ENCODE data around the gene FERMT2.

FERMT2 gene

DNA sequence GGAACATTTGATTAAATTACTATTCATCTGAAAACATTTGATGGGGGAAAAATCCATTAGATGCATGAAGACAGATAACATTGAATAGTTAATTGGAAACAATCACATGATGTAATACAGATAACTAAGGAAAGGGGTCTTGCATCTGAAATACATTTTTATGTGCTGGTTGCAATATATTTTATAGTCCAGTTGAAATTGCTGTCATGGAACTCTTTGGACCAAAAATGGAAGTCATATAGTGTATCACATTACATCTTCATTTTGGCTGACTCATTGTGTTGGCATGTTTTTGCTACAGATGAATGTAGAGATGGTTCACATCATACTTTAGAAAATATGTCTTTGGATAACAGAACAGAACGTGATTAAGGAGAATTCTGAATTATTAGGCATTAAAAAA is 116.4 kb downstream of the FERMT2 start:
- H3K36me3 ChIP-seq (ENCODE audit: insufficient read depth, low read length): no peaks in the 10 kb centered on the region
- H3K9ac ChIP-seq (ENCODE audit: insufficient read length): no peak overlapping the region
- H3K9me3 ChIP-seq (ENCODE audit: low read depth, low read length): no peaks in the 10 kb centered on the region; the same call in 1 of the 2 replicates
- DNase-seq (ENCODE audit: low read depth, low spot score): no peak
- H3K4me3 ChIP-seq: no peak overlapping the region
- TF ChIP-seq EZH2 (IDR thresholded peaks at IDR 0.05): no peak
- TF ChIP-seq POLR2AphosphoS5 (IDR thresholded peaks at IDR 0.05; ENCODE audit: borderline replicate concordance, low read depth, low read length): no peak
- TF ChIP-seq FOXP2 (optimal IDR thresholded peaks at IDR 0.05; ENCODE audit: control extremely low read depth, extremely low read length, insufficient read depth): no peak
- H3K27ac ChIP-seq: peak overlapping the region; percentile 57; the same call in 1 of the 2 replicates

- H3K9ac ChIP-seq (ENCODE audit: insufficient read length): no peak overlapping the region
- H3K27ac ChIP-seq: peak overlapping the region; percentile 57; the same call in 1 of the 2 replicates
- no peaks in the 10 kb centered on the region; the same call in 1 of the 2 replicates for H3K9me3 ChIP-seq (ENCODE audit: low read depth, low read length)
- no peak for DNase-seq (ENCODE audit: low read depth, low spot score)
- H3K36me3 ChIP-seq (ENCODE audit: insufficient read depth, low read length): no peaks in the 10 kb centered on the region
- no peak overlapping the region for H3K4me3 ChIP-seq
- TF ChIP-seq POLR2AphosphoS5 (IDR thresholded peaks at IDR 0.05; ENCODE audit: borderline replicate concordance, low read depth, low read length) (no peak), FOXP2 (optimal IDR thresholded peaks at IDR 0.05; ENCODE audit: control extremely low read depth, extremely low read length, insufficient read depth) (no peak), EZH2 (IDR thresholded peaks at IDR 0.05) (no peak)
Measured at GRCh38 chr14:52833891-52834290, 117.0 kb downstream of the FERMT2 start.

DNA sequence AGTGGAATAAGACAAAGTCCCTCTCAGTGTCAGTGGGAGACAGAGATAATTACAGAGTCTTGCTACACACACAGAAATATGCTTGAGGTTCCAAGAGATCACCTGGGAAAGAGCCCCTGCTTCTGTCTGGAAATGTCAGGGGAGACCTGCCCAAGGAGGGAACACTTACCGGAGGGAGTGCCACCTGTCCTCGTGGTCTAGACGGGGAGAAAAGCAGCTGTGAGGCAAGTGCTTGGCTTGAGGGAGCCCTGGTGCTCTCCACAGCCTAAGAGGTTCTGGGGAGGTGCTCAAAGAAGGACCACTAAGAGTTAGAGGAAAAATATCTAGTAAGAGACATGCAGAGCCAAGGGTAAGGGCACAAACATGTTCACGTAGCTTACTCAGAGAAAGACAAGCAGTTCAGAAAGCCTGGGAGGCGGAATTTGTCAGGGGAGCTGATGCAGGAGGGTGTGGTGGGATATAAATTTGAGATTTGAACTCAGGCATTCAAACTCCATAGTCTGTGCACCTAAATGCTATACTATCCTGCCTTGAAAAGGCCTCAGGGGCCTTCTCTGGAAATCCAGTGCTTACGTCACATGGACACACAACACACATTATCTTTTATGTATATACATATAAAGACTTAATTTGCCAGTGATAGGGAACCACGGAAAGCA is 121.2 kb downstream of the FERMT2 start:
- Histone ChIP-seq H3K9me3 (ENCODE audit: low read depth, low read length) (no peaks in the 10 kb centered on the region; the same call in 1 of the 2 replicates), H3K27ac (no peak overlapping the region), H3K9ac (ENCODE audit: insufficient read length) (no peak overlapping the region), H3K36me3 (ENCODE audit: insufficient read depth, low read length) (no peaks in the 10 kb centered on the region), H3K4me3 (no peak overlapping the region)
- DNase-seq (ENCODE audit: low read depth, low spot score): no peak
- no peak for TF ChIP-seq FOXP2 (optimal IDR thresholded peaks at IDR 0.05; ENCODE audit: control extremely low read depth, extremely low read length, insufficient read depth)
- TF ChIP-seq POLR2AphosphoS5 (IDR thresholded peaks at IDR 0.05; ENCODE audit: borderline replicate concordance, low read depth, low read length): no peak
- TF ChIP-seq EZH2 (IDR thresholded peaks at IDR 0.05): no peak

DNA sequence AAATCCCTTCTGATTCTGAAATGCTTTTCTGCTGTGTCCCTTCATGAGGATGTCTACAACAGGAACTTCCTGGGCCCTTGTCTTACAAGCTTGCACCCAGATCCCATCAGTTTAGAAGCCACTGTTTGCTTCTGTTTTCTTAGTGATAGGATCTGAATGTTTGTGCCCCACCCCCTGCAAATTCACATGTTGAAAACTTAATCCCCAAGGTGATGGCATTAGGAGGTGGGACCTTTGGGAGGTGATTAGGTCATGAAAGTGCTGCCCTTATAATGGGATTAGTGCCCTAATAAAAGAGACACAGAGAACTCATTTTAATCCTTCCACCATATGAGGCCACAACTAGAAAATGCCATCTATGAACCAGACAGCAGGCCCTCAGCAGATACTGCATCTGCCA is 123.4 kb downstream of the FERMT2 start:
- TF ChIP-seq FOXP2 (optimal IDR thresholded peaks at IDR 0.05; ENCODE audit: control extremely low read depth, extremely low read length, insufficient read depth): no peak
- TF ChIP-seq EZH2 (IDR thresholded peaks at IDR 0.05): no peak
- TF ChIP-seq POLR2AphosphoS5 (IDR thresholded peaks at IDR 0.05; ENCODE audit: borderline replicate concordance, low read depth, low read length): no peak
- Histone ChIP-seq H3K4me3 (no peak overlapping the region), H3K9ac (ENCODE audit: insufficient read length) (no peak overlapping the region), H3K9me3 (ENCODE audit: low read depth, low read length) (no peaks in the 10 kb centered on the region), H3K36me3 (ENCODE audit: insufficient read depth, low read length) (no peaks in the 10 kb centered on the region), H3K27ac (no peak overlapping the region)
- DNase-seq (ENCODE audit: low read depth, low spot score): no peak

- H3K36me3 ChIP-seq (ENCODE audit: insufficient read depth, low read length): no peaks in the 10 kb centered on the region
- H3K27ac ChIP-seq: no peak overlapping the region
- DNase-seq (ENCODE audit: low read depth, low spot score): no peak
- H3K9me3 ChIP-seq (ENCODE audit: low read depth, low read length): no peaks in the 10 kb centered on the region
- no peak overlapping the region for H3K4me3 ChIP-seq
- H3K9ac ChIP-seq (ENCODE audit: insufficient read length): no peak overlapping the region
- TF ChIP-seq POLR2AphosphoS5 (IDR thresholded peaks at IDR 0.05; ENCODE audit: borderline replicate concordance, low read depth, low read length) (no peak), FOXP2 (optimal IDR thresholded peaks at IDR 0.05; ENCODE audit: control extremely low read depth, extremely low read length, insufficient read depth) (no peak), EZH2 (IDR thresholded peaks at IDR 0.05) (no peak)
Measured at GRCh38 chr14:52825085-52825484, 125.8 kb downstream of the FERMT2 start.

DNA sequence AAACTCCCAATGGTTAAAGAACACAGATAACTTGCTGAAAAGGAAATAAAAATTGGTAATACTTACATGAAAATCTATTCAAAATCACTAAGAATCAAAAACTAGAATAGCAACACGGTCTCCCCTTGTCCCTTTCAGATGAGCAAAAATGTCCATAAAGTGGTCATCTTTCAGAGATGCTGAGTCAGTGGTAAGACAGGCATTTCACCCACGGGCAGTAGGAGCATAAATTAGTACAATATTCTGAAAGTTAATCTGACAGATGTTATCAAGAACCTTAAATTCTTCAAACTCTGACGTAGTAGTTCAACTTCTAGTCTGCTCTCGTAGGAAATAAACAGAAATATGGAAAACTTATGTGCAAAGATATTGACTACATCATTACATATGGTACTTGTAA is 126.4 kb downstream of the FERMT2 start:
- Histone ChIP-seq H3K4me3 (no peak overlapping the region), H3K36me3 (ENCODE audit: insufficient read depth, low read length) (no peaks in the 10 kb centered on the region), H3K27ac (no peak overlapping the region), H3K9me3 (ENCODE audit: low read depth, low read length) (no peaks in the 10 kb centered on the region), H3K9ac (ENCODE audit: insufficient read length) (no peak overlapping the region)
- DNase-seq (ENCODE audit: low read depth, low spot score): no peak
- TF ChIP-seq POLR2AphosphoS5 (IDR thresholded peaks at IDR 0.05; ENCODE audit: borderline replicate concordance, low read depth, low read length): no peak
- no peak for TF ChIP-seq EZH2 (IDR thresholded peaks at IDR 0.05)
- no peak for TF ChIP-seq FOXP2 (optimal IDR thresholded peaks at IDR 0.05; ENCODE audit: control extremely low read depth, extremely low read length, insufficient read depth)

GRCh38 chr14:52821805-52822250 is 129.0 kb downstream of the FERMT2 start:
- no peak overlapping the region for H3K9ac ChIP-seq (ENCODE audit: insufficient read length)
- no peak overlapping the region for H3K27ac ChIP-seq
- H3K9me3 ChIP-seq (ENCODE audit: low read depth, low read length): no peaks in the 10 kb centered on the region
- no peaks in the 10 kb centered on the region for H3K36me3 ChIP-seq (ENCODE audit: insufficient read depth, low read length)
- TF ChIP-seq POLR2AphosphoS5 (IDR thresholded peaks at IDR 0.05; ENCODE audit: borderline replicate concordance, low read depth, low read length): no peak
- TF ChIP-seq EZH2 (IDR thresholded peaks at IDR 0.05): no peak
- TF ChIP-seq FOXP2 (optimal IDR thresholded peaks at IDR 0.05; ENCODE audit: control extremely low read depth, extremely low read length, insufficient read depth): no peak
- no peak overlapping the region for H3K4me3 ChIP-seq
- DNase-seq (ENCODE audit: low read depth, low spot score): no peak

DNA sequence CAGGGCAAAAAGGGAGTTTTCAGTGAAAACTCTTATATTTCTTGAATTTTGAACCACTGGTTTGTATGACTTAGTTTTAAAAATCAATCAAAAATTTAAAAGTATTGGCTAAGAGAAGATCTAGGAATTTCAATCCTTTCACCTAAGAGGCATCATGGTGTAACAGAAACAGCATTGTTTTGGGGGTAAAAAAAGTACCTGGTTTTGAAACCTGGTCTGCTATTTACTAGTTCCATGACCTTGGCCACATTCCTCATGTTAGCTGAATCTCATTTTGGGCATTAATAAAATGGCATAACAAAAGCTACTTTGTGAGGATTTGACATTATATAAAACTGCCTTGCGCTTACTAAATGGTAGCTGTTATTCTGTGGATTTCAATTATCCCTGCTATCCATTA is 142.7 kb downstream of the FERMT2 start:
- Histone ChIP-seq H3K36me3 (ENCODE audit: insufficient read depth, low read length) (no peaks in the 10 kb centered on the region), H3K9me3 (ENCODE audit: low read depth, low read length) (no peaks in the 10 kb centered on the region), H3K27ac (no peak overlapping the region), H3K9ac (ENCODE audit: insufficient read length) (no peak overlapping the region), H3K4me3 (no peak overlapping the region)
- DNase-seq (ENCODE audit: low read depth, low spot score): no peak
- TF ChIP-seq EZH2 (IDR thresholded peaks at IDR 0.05) (no peak), POLR2AphosphoS5 (IDR thresholded peaks at IDR 0.05; ENCODE audit: borderline replicate concordance, low read depth, low read length) (no peak), FOXP2 (optimal IDR thresholded peaks at IDR 0.05; ENCODE audit: control extremely low read depth, extremely low read length, insufficient read depth) (no peak)

Measured in SK-N-MC (cell line).